Measurements from ENCODE around the gene SLIT2. TPM values are rescaled to one million over a fixed set of nuclear protein-coding genes. Genes with fewer than 3 reads are reported as not detected.

The SLIT2 gene
- total RNA-seq, 1 donor from 2014 or later, result 11.2 TPM

- no peak for TF ChIP-seq EZH2 (IDR thresholded peaks at IDR 0.05; ENCODE audit: insufficient read depth, low read length)
- TF ChIP-seq, protein P1, sequence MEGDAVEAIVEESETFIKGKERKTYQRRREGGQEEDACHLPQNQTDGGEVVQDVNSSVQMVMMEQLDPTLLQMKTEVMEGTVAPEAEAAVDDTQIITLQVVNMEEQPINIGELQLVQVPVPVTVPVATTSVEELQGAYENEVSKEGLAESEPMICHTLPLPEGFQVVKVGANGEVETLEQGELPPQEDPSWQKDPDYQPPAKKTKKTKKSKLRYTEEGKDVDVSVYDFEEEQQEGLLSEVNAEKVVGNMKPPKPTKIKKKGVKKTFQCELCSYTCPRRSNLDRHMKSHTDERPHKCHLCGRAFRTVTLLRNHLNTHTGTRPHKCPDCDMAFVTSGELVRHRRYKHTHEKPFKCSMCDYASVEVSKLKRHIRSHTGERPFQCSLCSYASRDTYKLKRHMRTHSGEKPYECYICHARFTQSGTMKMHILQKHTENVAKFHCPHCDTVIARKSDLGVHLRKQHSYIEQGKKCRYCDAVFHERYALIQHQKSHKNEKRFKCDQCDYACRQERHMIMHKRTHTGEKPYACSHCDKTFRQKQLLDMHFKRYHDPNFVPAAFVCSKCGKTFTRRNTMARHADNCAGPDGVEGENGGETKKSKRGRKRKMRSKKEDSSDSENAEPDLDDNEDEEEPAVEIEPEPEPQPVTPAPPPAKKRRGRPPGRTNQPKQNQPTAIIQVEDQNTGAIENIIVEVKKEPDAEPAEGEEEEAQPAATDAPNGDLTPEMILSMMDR (IDR thresholded peaks at IDR 0.05; ENCODE audit: insufficient read depth, low read depth, low read length), result no peak
- H3K4me2 ChIP-seq (ENCODE audit: low read length), result peak overlapping the region; percentile 49
- H3K27ac ChIP-seq (ENCODE audit: low read depth, low read length), result no peak overlapping the region
- Mint-ChIP-seq H3K27ac (ENCODE audit: unreplicated experiment) (no peak overlapping the region), H3K4me3 (ENCODE audit: unreplicated experiment) (no peak overlapping the region), H3K4me1 (ENCODE audit: low read depth, unreplicated experiment) (peaks cover 5% of the 10 kb centered on the region), H3K36me3 (ENCODE audit: low read depth, unreplicated experiment) (no peaks in the 10 kb centered on the region), H3K9me3 (ENCODE audit: unreplicated experiment) (no peaks in the 10 kb centered on the region), H3K27me3 (ENCODE audit: low read depth, unreplicated experiment) (no peaks in the 10 kb centered on the region)
- H3K9ac ChIP-seq (ENCODE audit: low read length), result no peak overlapping the region
- H3K4me3 ChIP-seq (ENCODE audit: insufficient read depth, low read depth, low read length), result no peak overlapping the region
- H4K20me1 ChIP-seq (ENCODE audit: insufficient read depth, low read length), result peaks cover 4% of the 10 kb centered on the region
- no peaks in the 10 kb centered on the region for H3K9me3 ChIP-seq (ENCODE audit: insufficient read depth, low read depth, low read length)
- no peaks in the 10 kb centered on the region for H3K36me3 ChIP-seq (ENCODE audit: insufficient read depth, low read length)
- no peak for DNase-seq (ENCODE audit: low read depth)
- no peak for FAIRE-seq
- peaks cover 4% of the 10 kb centered on the region for H3K27me3 ChIP-seq (ENCODE audit: insufficient read depth, low read length)
- no peaks in the 10 kb centered on the region for H3K79me2 ChIP-seq (ENCODE audit: insufficient read depth, low read length)
- no peak overlapping the region for H2AFZ ChIP-seq (ENCODE audit: low read depth, low read length)
- H3K4me1 ChIP-seq (ENCODE audit: insufficient read depth, low read length), result peaks cover 11% of the 10 kb centered on the region
Measured at GRCh38 chr4:20271950-20272349, 20.2 kb downstream of the SLIT2 start.

DNA sequence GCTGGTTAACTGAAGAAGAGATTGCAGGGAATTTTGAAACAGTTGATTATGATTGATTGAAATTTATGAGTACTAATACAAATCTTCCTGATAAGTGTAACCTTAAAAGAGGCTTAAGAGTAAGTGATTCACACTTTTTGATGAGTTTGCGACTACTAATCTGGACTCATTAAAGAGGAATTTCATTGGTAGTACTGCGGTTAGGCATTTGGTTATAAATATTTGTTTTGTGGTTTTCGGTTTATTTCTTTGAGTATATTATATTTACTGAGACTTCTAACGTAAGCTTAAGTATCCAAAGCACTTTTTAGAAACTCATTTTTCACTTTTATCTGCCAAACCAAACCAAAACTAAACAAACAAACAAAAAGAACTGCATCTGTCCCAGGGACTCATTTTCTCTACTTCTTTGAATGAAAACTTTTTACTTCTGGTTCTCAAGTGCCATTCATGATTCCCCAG lies 20.7 kb downstream of the SLIT2 start:
- no peaks in the 10 kb centered on the region for H3K36me3 ChIP-seq (ENCODE audit: insufficient read depth, low read length)
- peaks cover 11% of the 10 kb centered on the region for H3K4me1 ChIP-seq (ENCODE audit: insufficient read depth, low read length)
- H3K4me2 ChIP-seq (ENCODE audit: low read length), result peak overlapping the region; percentile 49
- Mint-ChIP-seq H3K27ac (ENCODE audit: unreplicated experiment) (no peak overlapping the region), H3K4me1 (ENCODE audit: low read depth, unreplicated experiment) (peaks cover 4% of the 10 kb centered on the region), H3K9me3 (ENCODE audit: unreplicated experiment) (no peaks in the 10 kb centered on the region), H3K4me3 (ENCODE audit: unreplicated experiment) (no peak overlapping the region), H3K27me3 (ENCODE audit: low read depth, unreplicated experiment) (no peaks in the 10 kb centered on the region), H3K36me3 (ENCODE audit: low read depth, unreplicated experiment) (no peaks in the 10 kb centered on the region)
- no peak overlapping the region for H2AFZ ChIP-seq (ENCODE audit: low read depth, low read length)
- no peak for FAIRE-seq
- no peaks in the 10 kb centered on the region for H3K9me3 ChIP-seq (ENCODE audit: insufficient read depth, low read depth, low read length)
- H3K27ac ChIP-seq (ENCODE audit: low read depth, low read length), result no peak overlapping the region
- H4K20me1 ChIP-seq (ENCODE audit: insufficient read depth, low read length), result peaks cover 4% of the 10 kb centered on the region
- H3K79me2 ChIP-seq (ENCODE audit: insufficient read depth, low read length), result no peaks in the 10 kb centered on the region
- H3K4me3 ChIP-seq (ENCODE audit: insufficient read depth, low read depth, low read length), result no peak overlapping the region
- no peak overlapping the region for H3K9ac ChIP-seq (ENCODE audit: low read length)
- no peak for TF ChIP-seq EZH2 (IDR thresholded peaks at IDR 0.05; ENCODE audit: insufficient read depth, low read length)
- TF ChIP-seq, protein P1 (IDR thresholded peaks at IDR 0.05; ENCODE audit: insufficient read depth, low read depth, low read length), result no peak
- peak; percentile 81 for DNase-seq (ENCODE audit: low read depth)
- H3K27me3 ChIP-seq (ENCODE audit: insufficient read depth, low read length), result peaks cover 4% of the 10 kb centered on the region

GRCh38 chr4:20273793-20274192 lies 22.1 kb downstream of the SLIT2 start:
- Histone ChIP-seq H3K9me3 (ENCODE audit: insufficient read depth, low read depth, low read length) (no peaks in the 10 kb centered on the region), H3K4me1 (ENCODE audit: insufficient read depth, low read length) (peaks cover 11% of the 10 kb centered on the region), H3K79me2 (ENCODE audit: insufficient read depth, low read length) (no peaks in the 10 kb centered on the region), H2AFZ (ENCODE audit: low read depth, low read length) (no peak overlapping the region), H3K36me3 (ENCODE audit: insufficient read depth, low read length) (no peaks in the 10 kb centered on the region), H3K4me3 (ENCODE audit: insufficient read depth, low read depth, low read length) (no peak overlapping the region), H3K27me3 (ENCODE audit: insufficient read depth, low read length) (no peaks in the 10 kb centered on the region), H4K20me1 (ENCODE audit: insufficient read depth, low read length) (peaks cover 4% of the 10 kb centered on the region), H3K27ac (ENCODE audit: low read depth, low read length) (no peak overlapping the region), H3K4me2 (ENCODE audit: low read length) (peak overlapping the region; percentile 18), H3K9ac (ENCODE audit: low read length) (no peak overlapping the region)
- TF ChIP-seq, protein P1 (IDR thresholded peaks at IDR 0.05; ENCODE audit: insufficient read depth, low read depth, low read length), result no peak
- no peak for TF ChIP-seq EZH2 (IDR thresholded peaks at IDR 0.05; ENCODE audit: insufficient read depth, low read length)
- FAIRE-seq (peak; percentile 29), DNase-seq (ENCODE audit: low read depth) (peak; percentile 85)
- no peaks in the 10 kb centered on the region for H3K9me3 Mint-ChIP-seq (ENCODE audit: unreplicated experiment)
- no peaks in the 10 kb centered on the region for H3K27me3 Mint-ChIP-seq (ENCODE audit: low read depth, unreplicated experiment)
- no peak overlapping the region for H3K27ac Mint-ChIP-seq (ENCODE audit: unreplicated experiment)
- peaks cover 4% of the 10 kb centered on the region for H3K4me1 Mint-ChIP-seq (ENCODE audit: low read depth, unreplicated experiment)
- no peaks in the 10 kb centered on the region for H3K36me3 Mint-ChIP-seq (ENCODE audit: low read depth, unreplicated experiment)
- H3K4me3 Mint-ChIP-seq (ENCODE audit: unreplicated experiment), result no peak overlapping the region
